Measurements from ENCODE around the gene INSYN2A.
A peak's percentile ranks its signal among the peaks of the same experiment; 100 is the strongest.

The INSYN2A gene

DNA sequence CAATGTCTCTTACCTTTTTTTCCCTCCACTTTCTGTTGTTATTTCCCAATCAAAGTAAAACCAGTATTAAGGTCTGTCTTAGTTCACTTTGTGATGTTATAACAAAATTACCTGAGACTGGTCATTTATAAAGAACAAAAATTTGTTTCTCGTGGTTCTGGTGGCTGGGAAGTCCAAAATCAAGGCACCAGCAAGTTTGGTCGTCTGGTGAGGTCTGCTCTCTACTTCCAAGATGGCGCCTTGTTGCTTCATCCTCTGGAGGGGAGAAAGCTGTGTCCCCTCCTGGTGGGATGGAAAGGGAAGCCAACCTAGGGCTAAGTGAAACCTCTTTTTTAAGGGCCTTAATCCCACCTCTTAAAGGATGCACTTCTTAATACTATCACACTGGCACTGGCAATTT, 22.3 kb upstream of the INSYN2A start:
- H3K36me3 ChIP-seq (ENCODE audit: control insufficient read depth, insufficient read depth, low read length): no peaks in the 10 kb centered on the region
- H3K27me3 ChIP-seq (ENCODE audit: control insufficient read depth, insufficient read depth, low read length): no peaks in the 10 kb centered on the region
- H3K4me3 ChIP-seq (ENCODE audit: low read depth, low read length): no peak overlapping the region
- no peak overlapping the region for H3K27ac ChIP-seq (ENCODE audit: low read depth, low read length)
- H3K4me1 ChIP-seq (ENCODE audit: control insufficient read depth, insufficient read depth, low read length): peaks cover 22% of the 10 kb centered on the region
- H3K9ac ChIP-seq (ENCODE audit: low read length): no peak overlapping the region
- 0 out of 2 replicates have a peak, but pooled peaks cover 3% of the 10 kb centered on the region for H3K9me3 ChIP-seq (ENCODE audit: control insufficient read depth, insufficient read depth, low read depth, low read length)

DNA sequence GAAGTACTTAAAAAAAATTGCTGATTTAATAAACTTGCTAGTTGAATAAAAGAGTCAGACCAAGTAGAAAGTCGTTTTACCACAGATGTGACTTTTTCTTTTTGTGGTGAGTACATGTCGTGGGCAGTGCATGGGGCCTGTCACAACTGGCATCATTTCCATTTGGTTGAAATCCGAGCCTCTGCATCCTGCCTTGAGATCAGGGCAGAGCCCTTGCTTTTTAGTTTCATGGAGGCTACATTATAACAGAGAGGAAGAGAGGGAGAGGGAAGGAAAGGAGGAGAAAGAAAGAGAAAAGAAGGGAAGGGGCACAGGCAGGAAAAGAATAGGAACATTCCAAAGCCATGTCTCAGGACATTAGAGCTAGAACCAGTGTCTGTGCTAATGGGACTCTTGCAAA, 20.4 kb upstream of the INSYN2A start:
- Histone ChIP-seq H3K27me3 (ENCODE audit: control insufficient read depth, insufficient read depth, low read length) (no peaks in the 10 kb centered on the region), H3K27ac (ENCODE audit: low read depth, low read length) (no peak overlapping the region), H3K9me3 (ENCODE audit: control insufficient read depth, insufficient read depth, low read depth, low read length) (0 out of 2 replicates have a peak, but pooled peaks cover 3% of the 10 kb centered on the region), H3K9ac (ENCODE audit: low read length) (no peak overlapping the region), H3K36me3 (ENCODE audit: control insufficient read depth, insufficient read depth, low read length) (no peaks in the 10 kb centered on the region), H3K4me1 (ENCODE audit: control insufficient read depth, insufficient read depth, low read length) (peaks cover 22% of the 10 kb centered on the region), H3K4me3 (ENCODE audit: low read depth, low read length) (no peak overlapping the region)

DNA sequence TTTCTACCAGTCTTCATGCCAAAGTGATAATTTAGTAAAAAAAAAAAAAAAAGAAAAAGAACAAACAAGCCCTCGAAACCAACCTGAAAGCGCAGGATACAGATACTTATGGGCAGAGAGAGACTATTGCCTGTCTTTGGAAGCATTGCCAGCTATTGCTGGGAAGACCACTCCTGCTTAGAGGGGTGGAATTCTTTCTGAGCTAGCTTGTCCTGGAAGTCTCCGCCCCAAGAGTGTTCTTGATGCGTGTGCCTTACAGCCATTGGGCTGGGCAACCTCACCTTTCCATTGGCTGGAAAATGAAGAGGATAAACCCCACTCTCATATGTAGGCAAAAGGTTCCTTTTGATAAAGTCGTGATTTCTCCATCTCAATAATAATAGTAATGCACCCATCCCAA, 19.9 kb upstream of the INSYN2A start:
- H3K4me3 ChIP-seq (ENCODE audit: low read depth, low read length): no peak overlapping the region
- H3K9me3 ChIP-seq (ENCODE audit: control insufficient read depth, insufficient read depth, low read depth, low read length): 0 out of 2 replicates have a peak, but pooled peaks cover 3% of the 10 kb centered on the region
- no peak overlapping the region for H3K9ac ChIP-seq (ENCODE audit: low read length)
- peaks cover 22% of the 10 kb centered on the region for H3K4me1 ChIP-seq (ENCODE audit: control insufficient read depth, insufficient read depth, low read length)
- no peak overlapping the region for H3K27ac ChIP-seq (ENCODE audit: low read depth, low read length)
- H3K27me3 ChIP-seq (ENCODE audit: control insufficient read depth, insufficient read depth, low read length): no peaks in the 10 kb centered on the region
- H3K36me3 ChIP-seq (ENCODE audit: control insufficient read depth, insufficient read depth, low read length): no peaks in the 10 kb centered on the region

DNA sequence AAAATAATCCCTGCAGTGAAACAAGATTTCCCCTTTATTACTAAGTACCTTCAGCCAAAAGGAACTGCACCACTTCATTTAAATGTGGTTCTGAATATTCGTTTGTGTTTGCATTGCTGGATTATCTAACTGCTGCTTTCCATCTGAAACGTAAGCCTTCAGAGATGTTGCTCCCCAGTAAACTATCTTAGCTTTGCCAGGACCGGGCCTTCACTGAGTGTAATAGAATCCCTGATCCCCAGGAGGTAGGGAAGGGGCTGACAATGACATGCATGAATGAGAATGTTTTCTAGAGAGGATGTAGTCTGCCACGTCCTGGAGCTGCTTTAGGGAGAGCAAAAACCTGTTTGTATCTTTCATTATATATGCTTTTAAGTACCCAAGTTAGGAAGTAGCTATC, 19.5 kb upstream of the INSYN2A start:
- H3K9me3 ChIP-seq (ENCODE audit: control insufficient read depth, insufficient read depth, low read depth, low read length): 0 out of 2 replicates have a peak, but pooled peaks cover 3% of the 10 kb centered on the region
- H3K27me3 ChIP-seq (ENCODE audit: control insufficient read depth, insufficient read depth, low read length): no peaks in the 10 kb centered on the region
- H3K27ac ChIP-seq (ENCODE audit: low read depth, low read length): no peak overlapping the region
- no peak overlapping the region for H3K4me3 ChIP-seq (ENCODE audit: low read depth, low read length)
- no peak overlapping the region for H3K9ac ChIP-seq (ENCODE audit: low read length)
- H3K36me3 ChIP-seq (ENCODE audit: control insufficient read depth, insufficient read depth, low read length): no peaks in the 10 kb centered on the region
- peaks cover 22% of the 10 kb centered on the region for H3K4me1 ChIP-seq (ENCODE audit: control insufficient read depth, insufficient read depth, low read length)

DNA sequence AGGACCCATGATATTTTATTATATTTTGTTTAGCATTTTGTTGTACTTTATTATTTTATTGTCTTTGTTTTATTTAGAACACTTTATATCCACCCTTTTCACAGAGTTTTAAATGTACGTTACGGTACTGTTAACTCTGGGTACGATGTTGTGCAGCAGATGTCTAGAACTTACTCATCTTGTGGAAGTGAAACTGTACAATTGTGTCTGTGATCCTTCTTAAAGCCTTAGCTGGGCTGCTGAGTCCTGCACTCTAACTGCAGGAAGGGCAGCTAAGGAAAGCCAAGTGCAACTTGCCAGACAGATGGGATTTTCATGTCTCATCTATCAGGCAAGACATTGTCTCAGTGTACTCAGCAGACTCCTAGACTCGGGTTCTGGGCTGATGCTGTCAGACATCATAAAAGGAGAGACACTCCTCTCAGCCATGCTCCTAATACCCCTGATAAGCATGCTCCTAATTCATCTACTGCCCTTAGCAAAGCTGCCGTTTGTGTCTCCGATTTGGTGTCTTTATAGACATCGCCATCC, 14.6 kb upstream of the INSYN2A start:
- H3K4me3 ChIP-seq (ENCODE audit: low read depth, low read length): no peak overlapping the region
- no peaks in the 10 kb centered on the region for H3K9me3 ChIP-seq (ENCODE audit: control insufficient read depth, insufficient read depth, low read depth, low read length)
- H3K36me3 ChIP-seq (ENCODE audit: control insufficient read depth, insufficient read depth, low read length): no peaks in the 10 kb centered on the region
- no peak overlapping the region for H3K9ac ChIP-seq (ENCODE audit: low read length)
- no peaks in the 10 kb centered on the region for H3K27me3 ChIP-seq (ENCODE audit: control insufficient read depth, insufficient read depth, low read length)
- no peak overlapping the region for H3K27ac ChIP-seq (ENCODE audit: low read depth, low read length)
- H3K4me1 ChIP-seq (ENCODE audit: control insufficient read depth, insufficient read depth, low read length): peaks cover 11% of the 10 kb centered on the region

DNA sequence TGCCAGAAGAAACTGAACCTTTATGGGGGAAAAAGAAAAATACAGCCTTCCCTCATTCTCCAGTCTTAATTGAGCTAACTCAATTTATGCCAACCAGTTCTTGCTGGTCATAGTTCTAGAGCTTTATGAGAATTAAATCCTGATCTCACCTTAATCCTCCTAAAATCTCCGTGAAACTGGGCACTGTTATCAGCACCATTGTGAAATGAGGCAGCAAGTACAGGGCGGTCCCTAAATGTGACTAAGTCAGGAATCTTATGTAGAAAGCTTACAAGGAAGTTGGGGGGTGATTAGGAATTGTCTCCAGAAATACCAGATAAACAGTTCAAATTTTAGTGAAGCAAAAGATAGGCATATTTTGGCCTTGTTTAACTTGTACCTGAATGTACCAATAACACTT, 10.7 kb upstream of the INSYN2A start:
- H3K27ac ChIP-seq (ENCODE audit: low read depth, low read length): no peak overlapping the region
- no peak overlapping the region for H3K9ac ChIP-seq (ENCODE audit: low read length)
- no peaks in the 10 kb centered on the region for H3K36me3 ChIP-seq (ENCODE audit: control insufficient read depth, insufficient read depth, low read length)
- H3K9me3 ChIP-seq (ENCODE audit: control insufficient read depth, insufficient read depth, low read depth, low read length): no peaks in the 10 kb centered on the region
- H3K4me3 ChIP-seq (ENCODE audit: low read depth, low read length): no peak overlapping the region
- H3K27me3 ChIP-seq (ENCODE audit: control insufficient read depth, insufficient read depth, low read length): no peaks in the 10 kb centered on the region
- H3K4me1 ChIP-seq (ENCODE audit: control insufficient read depth, insufficient read depth, low read length): no peaks in the 10 kb centered on the region

DNA sequence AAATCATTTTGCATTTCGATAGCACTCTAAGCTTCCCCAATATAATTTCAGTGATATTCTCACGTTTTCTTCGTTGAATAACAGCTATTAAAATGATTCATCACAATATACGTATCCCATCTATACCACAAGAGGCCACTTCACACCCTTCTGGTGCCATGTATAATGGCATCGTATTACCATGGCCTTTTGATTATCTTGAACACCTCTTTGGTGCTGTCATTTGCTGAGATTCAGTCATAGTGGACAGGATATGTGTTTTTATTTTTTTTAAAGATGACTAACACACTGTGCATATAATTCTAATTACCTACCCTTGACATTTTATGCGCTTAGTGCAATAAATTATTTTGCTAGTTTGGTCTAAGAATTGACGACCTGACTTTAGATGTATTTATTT, 6.7 kb upstream of the INSYN2A start:
- Histone ChIP-seq H3K36me3 (ENCODE audit: control insufficient read depth, insufficient read depth, low read length) (0 out of 2 replicates have a peak, but pooled peaks cover 3% of the 10 kb centered on the region), H3K27me3 (ENCODE audit: control insufficient read depth, insufficient read depth, low read length) (no peaks in the 10 kb centered on the region), H3K9ac (ENCODE audit: low read length) (no peak overlapping the region), H3K27ac (ENCODE audit: low read depth, low read length) (no peak overlapping the region), H3K9me3 (ENCODE audit: control insufficient read depth, insufficient read depth, low read depth, low read length) (no peaks in the 10 kb centered on the region), H3K4me3 (ENCODE audit: low read depth, low read length) (no peak overlapping the region), H3K4me1 (ENCODE audit: control insufficient read depth, insufficient read depth, low read length) (no peaks in the 10 kb centered on the region)

DNA sequence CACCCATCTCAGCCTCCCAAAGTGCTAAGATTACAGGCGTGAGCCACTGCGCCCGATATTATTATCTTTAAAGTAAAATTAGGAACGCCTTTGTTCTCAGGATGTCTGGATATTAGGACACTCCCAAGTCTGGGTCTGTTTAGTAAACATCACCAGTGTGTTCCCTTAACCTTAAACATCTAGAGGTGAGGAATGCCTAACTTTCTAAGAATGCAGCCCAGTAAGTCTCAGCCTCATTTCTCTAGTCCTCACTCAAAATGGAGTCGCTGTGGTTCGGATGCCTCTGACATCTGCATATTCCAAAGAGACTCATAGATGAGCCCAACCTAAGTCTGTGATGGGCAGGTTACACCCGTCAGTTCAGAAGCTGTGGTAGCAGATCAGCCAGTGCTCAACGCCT, 4.3 kb upstream of the INSYN2A start:
- H3K27ac ChIP-seq (ENCODE audit: low read depth, low read length): no peak overlapping the region
- H3K9me3 ChIP-seq (ENCODE audit: control insufficient read depth, insufficient read depth, low read depth, low read length): no peaks in the 10 kb centered on the region
- H3K4me3 ChIP-seq (ENCODE audit: low read depth, low read length): no peak overlapping the region

DNA sequence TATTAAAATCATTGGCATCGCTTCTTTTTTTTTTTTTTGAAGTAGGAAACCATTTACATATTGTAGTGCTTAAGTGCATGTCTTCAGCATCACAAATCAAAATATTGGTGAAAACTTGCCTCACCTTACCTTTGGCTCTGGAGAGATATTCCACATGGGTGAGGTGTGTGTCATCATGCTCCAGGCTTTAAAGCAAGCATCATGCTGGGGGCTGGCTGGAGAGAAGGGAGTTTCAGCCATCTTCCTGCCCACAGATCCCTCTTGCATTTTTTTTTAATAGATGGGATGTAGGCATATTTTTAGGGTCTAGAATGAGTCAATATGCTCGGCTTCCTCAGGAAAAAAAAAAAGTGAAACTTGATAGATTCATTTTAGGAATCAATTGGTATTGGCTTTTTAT, 2.3 kb upstream of the INSYN2A start:
- Histone ChIP-seq H3K4me1 (ENCODE audit: control insufficient read depth, insufficient read depth, low read length) (peaks cover 16% of the 10 kb centered on the region), H3K9me3 (ENCODE audit: control insufficient read depth, insufficient read depth, low read depth, low read length) (no peaks in the 10 kb centered on the region), H3K9ac (ENCODE audit: low read length) (no peak overlapping the region)

More for the DNA sequence above, 4.3 kb upstream of the INSYN2A start:
- peaks cover 8% of the 10 kb centered on the region for H3K4me1 ChIP-seq (ENCODE audit: control insufficient read depth, insufficient read depth, low read length)
- no peak overlapping the region for H3K9ac ChIP-seq (ENCODE audit: low read length)
- H3K27me3 ChIP-seq (ENCODE audit: control insufficient read depth, insufficient read depth, low read length): peaks cover 17% of the 10 kb centered on the region
- H3K36me3 ChIP-seq (ENCODE audit: control insufficient read depth, insufficient read depth, low read length): 0 out of 2 replicates have a peak, but pooled peaks cover 3% of the 10 kb centered on the region

DNA sequence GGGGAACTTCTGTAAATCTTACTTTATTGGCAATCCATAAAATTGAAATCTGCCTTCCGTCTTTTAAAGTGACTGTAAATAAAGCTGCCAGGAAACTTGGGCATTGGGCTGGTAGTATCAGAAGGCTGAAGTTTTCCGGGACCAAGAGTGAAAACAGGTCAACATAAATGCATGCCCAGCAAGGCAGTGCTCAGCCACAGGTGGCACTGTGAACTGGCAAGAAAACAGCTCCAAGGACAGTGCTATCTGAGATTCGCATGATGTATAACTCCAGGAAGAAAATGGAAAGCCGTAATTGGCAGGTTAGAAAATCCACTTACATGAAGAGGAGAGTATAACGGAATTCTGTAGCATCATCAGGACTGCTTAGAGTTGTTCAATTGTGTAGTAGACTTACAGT, 1.9 kb upstream of the INSYN2A start:
- Histone ChIP-seq H3K9ac (ENCODE audit: low read length) (no peak overlapping the region), H3K27ac (ENCODE audit: low read depth, low read length) (no peak overlapping the region), H3K9me3 (ENCODE audit: control insufficient read depth, insufficient read depth, low read depth, low read length) (no peaks in the 10 kb centered on the region), H3K36me3 (ENCODE audit: control insufficient read depth, insufficient read depth, low read length) (0 out of 2 replicates have a peak, but pooled peaks cover 3% of the 10 kb centered on the region), H3K27me3 (ENCODE audit: control insufficient read depth, insufficient read depth, low read length) (peaks cover 40% of the 10 kb centered on the region), H3K4me3 (ENCODE audit: low read depth, low read length) (no peak overlapping the region), H3K4me1 (ENCODE audit: control insufficient read depth, insufficient read depth, low read length) (peaks cover 16% of the 10 kb centered on the region)

More for the DNA sequence above, 2.3 kb upstream of the INSYN2A start:
- Histone ChIP-seq H3K4me3 (ENCODE audit: low read depth, low read length) (no peak overlapping the region), H3K27ac (ENCODE audit: low read depth, low read length) (no peak overlapping the region), H3K27me3 (ENCODE audit: control insufficient read depth, insufficient read depth, low read length) (peaks cover 36% of the 10 kb centered on the region), H3K36me3 (ENCODE audit: control insufficient read depth, insufficient read depth, low read length) (0 out of 2 replicates have a peak, but pooled peaks cover 3% of the 10 kb centered on the region)

DNA sequence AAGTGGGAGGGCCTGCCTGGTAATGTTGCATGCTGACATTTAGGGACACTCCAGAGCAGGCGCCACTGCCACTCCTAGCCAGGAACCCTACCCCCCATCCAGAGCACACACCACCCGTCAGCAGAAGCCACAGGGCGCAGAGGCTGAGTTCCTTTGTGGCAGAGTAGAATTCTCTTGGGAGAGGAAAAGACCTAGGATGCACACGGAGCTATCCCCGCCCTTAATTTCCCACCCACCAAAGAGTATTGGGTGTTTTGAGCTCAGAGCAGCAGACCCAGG, 702 bp upstream of the INSYN2A start:
- H3K4me1 ChIP-seq (ENCODE audit: control insufficient read depth, insufficient read depth, low read length): peaks cover 16% of the 10 kb centered on the region
- no peak overlapping the region for H3K9ac ChIP-seq (ENCODE audit: low read length)
- peaks cover 51% of the 10 kb centered on the region for H3K27me3 ChIP-seq (ENCODE audit: control insufficient read depth, insufficient read depth, low read length)
- H3K9me3 ChIP-seq (ENCODE audit: control insufficient read depth, insufficient read depth, low read depth, low read length): no peaks in the 10 kb centered on the region
- H3K4me3 ChIP-seq (ENCODE audit: low read depth, low read length): peak overlapping the region; percentile 76
- H3K27ac ChIP-seq (ENCODE audit: low read depth, low read length): no peak overlapping the region
- 0 out of 2 replicates have a peak, but pooled peaks cover 3% of the 10 kb centered on the region for H3K36me3 ChIP-seq (ENCODE audit: control insufficient read depth, insufficient read depth, low read length)

Data from HUES6 (cell line).